IPS-NIHi11 (cell line): ENCODE results near the gene TMEM178B.
A peak's percentile ranks its signal among the peaks of the same experiment; 100 is the strongest.
"Not testable (repeated sequence)": the region's sequence is repeated elsewhere in the genome, so short reads cannot be mapped to it uniquely, and the experiment has no call there.

Source experiments
- DNase-seq: peaks from one replicate; pipeline ENCODE4 v3.0.0; 2012; ENCODE audit warnings: mixed read lengths, low spot score

The TMEM178B gene

DNA sequence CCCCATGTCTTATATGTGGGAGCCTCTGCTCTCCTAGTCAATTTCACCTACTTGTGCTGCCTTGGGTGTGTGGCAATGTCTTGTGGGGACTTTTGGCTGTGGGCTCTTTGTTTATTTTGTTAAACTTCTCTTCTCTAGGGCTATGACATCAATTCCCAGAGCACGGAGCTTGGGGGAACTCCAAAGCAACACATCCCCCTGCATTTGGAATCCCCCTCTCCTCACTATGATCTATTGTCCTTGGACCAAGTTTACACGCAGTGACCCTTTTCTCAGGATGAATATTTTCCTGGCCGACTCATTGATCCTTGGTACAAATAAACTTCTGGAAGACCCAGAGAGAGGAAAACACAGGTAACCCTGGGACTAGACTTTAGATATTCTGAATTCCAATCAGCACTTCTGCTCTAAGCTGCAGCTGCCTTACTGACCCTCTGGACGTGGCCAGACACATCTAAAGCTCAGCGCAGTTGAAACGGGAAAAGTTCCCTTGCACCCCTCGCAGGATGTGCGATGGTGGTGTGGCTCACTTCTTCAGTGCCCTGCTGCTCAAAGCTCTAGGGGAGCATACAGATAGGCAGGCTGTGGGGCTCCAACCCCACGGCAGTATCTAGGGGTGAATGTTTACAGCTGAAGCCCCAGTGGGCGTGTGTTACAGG lies 110.8 kb downstream of the TMEM178B start:
- DNase-seq, result no peak

GRCh38 chr7:141185369-141185967 lies 111.6 kb downstream of the TMEM178B start:
- DNase-seq, result no peak

GRCh38 chr7:141189231-141189630 lies 115.4 kb downstream of the TMEM178B start:
- DNase-seq, result no peak

DNA sequence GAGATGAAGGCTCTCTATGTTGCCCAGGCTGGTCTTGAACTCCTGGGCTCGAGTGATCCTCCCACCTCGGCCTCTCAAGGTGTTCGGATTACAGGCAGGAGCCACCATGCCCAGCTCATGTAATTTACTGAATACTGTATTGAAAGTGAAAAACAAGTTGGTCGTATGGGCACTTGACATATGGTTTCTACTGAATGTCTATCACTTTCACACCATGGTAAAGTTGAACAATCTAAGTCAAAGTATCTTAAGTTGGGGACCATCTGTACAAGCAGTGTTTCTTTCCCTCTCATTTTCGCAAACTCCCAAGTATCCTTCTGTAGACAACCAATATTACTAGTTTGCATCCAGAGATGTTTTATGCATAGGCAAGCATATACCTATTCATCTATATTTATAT lies 116.6 kb downstream of the TMEM178B start:
- no peak for DNase-seq

GRCh38 chr7:141191277-141191676 lies 117.4 kb downstream of the TMEM178B start:
- no peak for DNase-seq

DNA sequence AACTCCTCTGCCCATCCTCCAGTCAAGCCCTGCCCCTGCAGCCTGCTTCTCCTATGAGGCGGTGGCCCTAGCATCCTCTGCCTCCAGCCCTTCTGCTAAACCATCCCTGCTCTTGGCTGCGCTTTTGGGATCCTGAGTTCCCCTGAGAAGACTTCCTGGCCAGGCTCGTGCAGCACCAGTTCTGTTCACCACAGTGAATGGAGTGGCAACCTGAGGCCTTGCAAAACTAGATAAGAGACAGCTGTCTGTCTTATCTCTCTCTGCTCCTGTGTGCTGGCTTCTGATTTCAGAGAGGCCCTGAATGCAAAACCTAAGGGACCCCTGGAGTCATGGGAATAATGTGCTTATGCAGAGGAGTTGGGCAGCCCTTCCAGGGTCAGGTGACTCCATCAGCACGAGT lies 119.2 kb downstream of the TMEM178B start:
- DNase-seq, result no peak

GRCh38 chr7:141195722-141196121 lies 121.9 kb downstream of the TMEM178B start:
- DNase-seq, result not testable (repeated sequence)

GRCh38 chr7:141198194-141198958 lies 124.5 kb downstream of the TMEM178B start:
- DNase-seq, result no peak

GRCh38 chr7:141200191-141201108 lies 126.6 kb downstream of the TMEM178B start:
- no peak for DNase-seq

GRCh38 chr7:141201145-141201885 lies 127.5 kb downstream of the TMEM178B start:
- no peak for DNase-seq

DNA sequence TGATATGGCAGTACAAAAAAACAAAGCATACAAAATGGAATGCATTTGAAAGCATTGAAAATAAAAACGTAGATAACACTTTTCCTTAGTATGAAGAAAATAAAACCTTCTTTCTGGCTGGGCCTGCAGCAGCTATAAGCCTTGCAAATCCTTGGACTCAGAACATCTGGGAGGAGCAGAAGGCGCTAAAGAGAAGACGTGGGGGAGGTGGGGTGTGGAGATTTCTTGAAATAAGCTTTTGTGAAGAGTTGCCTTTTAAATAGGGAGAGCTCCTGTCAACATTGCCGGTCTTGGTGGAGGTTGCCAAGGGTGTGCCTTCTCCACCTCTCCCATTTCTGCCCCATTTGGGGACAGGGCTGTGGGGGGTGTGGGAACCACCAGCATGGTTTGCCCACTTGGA lies 128.7 kb downstream of the TMEM178B start:
- no peak for DNase-seq

GRCh38 chr7:141203177-141203576 lies 129.3 kb downstream of the TMEM178B start:
- DNase-seq, result no peak

GRCh38 chr7:141203586-141203985 lies 129.7 kb downstream of the TMEM178B start:
- no peak for DNase-seq

- DNase-seq, result no peak
Observed at GRCh38 chr7:141207661-141208060, 133.8 kb downstream of the TMEM178B start.

GRCh38 chr7:141208539-141208938 lies 134.7 kb downstream of the TMEM178B start:
- DNase-seq, result no peak

DNA sequence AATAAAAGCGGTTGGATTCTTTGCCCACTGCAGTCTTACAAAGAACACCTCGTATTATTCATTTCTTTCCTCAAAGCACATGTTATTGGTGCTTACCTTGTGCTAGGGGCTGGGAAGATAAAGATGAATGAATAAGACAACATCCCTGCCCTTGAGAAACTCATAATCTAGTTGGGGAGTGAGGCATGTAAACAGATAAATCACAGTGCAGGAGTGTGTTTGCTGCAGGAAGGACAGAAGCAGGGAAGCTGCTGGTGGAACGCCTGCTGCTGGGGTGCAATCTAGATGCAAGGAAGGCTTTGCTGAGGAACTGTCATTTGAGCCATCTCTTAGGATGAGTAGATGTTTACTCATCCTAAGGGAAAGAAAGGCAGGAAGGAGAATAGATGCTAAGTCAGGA lies 135.6 kb downstream of the TMEM178B start:
- DNase-seq, result no peak

GRCh38 chr7:141210862-141211261 lies 137.0 kb downstream of the TMEM178B start:
- no peak for DNase-seq

DNA sequence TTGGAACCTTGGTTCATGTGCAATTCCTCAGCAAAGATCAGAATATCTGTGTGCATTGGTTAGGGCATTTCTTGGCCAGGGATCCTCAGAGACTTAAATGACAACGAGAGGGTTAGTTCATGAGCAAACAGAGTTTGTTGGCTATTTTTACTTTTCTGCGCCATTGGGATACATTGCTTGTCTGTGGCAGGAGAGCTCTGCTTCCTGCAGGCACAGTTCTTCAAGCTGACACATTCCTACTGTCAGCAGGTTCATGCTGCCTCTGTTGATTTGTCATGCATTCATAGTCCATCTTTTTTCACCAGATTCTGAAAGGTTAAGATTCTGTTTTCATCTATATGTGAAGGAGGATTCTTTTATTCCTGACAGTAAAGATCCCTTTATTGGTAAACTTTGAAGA lies 139.4 kb downstream of the TMEM178B start:
- no peak for DNase-seq

GRCh38 chr7:141217938-141218337 lies 144.1 kb downstream of the TMEM178B start:
- DNase-seq, result no peak

DNA sequence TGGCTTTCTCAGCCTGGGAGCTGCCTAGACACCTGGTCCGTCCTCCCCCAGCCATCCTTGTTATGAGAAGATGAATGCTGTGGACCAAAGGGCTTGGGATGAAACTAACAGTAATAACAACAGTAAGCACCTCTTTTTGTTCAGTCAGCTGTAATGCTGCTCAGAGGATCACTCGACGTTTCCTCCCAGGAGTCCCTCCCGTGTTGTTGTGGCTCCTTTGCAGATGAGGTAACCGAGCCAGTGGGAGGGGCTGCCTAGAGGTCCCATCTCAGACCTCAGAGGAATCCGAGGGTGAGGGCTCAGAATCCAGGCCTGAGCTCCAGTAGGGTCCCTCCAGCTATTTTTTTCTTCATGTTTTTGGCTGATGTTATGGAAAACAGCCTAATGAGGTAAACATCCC lies 145.1 kb downstream of the TMEM178B start:
- DNase-seq, result no peak

- DNase-seq, result peak; percentile 48
Observed at GRCh38 chr7:141220263-141220880, 146.5 kb downstream of the TMEM178B start.
